G401 (cell line): ENCODE data around the gene PXDN. TPM values are rescaled to one million over a fixed set of nuclear protein-coding genes. Genes with fewer than 3 reads are reported as not detected.
"Not testable (repeated sequence)": the region's sequence is repeated elsewhere in the genome, so short reads cannot be mapped to it uniquely, and the experiment has no call there.

ENCODE experiments used
- DNase-seq: peaks from one replicate; pipeline ENCODE4 v3.0.0-alpha.2; 2015; ENCODE audit warnings: low spot score
- in situ Hi-C: cut with HindIII; loops from 2 replicates; pipeline ENCODE4 v1.10.0; 2016; ENCODE audit warnings: low sequenced_read_pairs, mixed read lengths
- total RNA-seq: library from RNA; depleted of rRNA; stranded (reverse); fragments of >200 nt; shearing (Covaris generic); gene quantifications from 2 replicates; pipeline ENCODE4 v1.2.3, GENCODE V29; 2014

Gene PXDN
- total RNA-seq, 1 experiment from 2014 or later, result 25.4 TPM

GRCh38 chr2:1731447-1731962, 12.8 kb downstream of the PXDN start:
- in situ Hi-C loops, result no loop called here

GRCh38 chr2:1730015-1730927, 14.0 kb downstream of the PXDN start:
- no peak for DNase-seq

More at GRCh38 chr2:1731447-1731962, 12.8 kb downstream of the PXDN start:
- no peak for DNase-seq

GRCh38 chr2:1729242-1729641, 15.1 kb downstream of the PXDN start:
- no peak for DNase-seq
- in situ Hi-C loops, result no loop called here

More at GRCh38 chr2:1730015-1730927, 14.0 kb downstream of the PXDN start:
- in situ Hi-C loops, result no loop called here

GRCh38 chr2:1728821-1729220, 15.5 kb downstream of the PXDN start:
- DNase-seq, result no peak
- in situ Hi-C loops, result no loop called here

- in situ Hi-C loops, result no loop called here
- no peak for DNase-seq
These were observed 16.4 kb downstream of the PXDN start for GRCh38 chr2:1727796-1728474.

DNA sequence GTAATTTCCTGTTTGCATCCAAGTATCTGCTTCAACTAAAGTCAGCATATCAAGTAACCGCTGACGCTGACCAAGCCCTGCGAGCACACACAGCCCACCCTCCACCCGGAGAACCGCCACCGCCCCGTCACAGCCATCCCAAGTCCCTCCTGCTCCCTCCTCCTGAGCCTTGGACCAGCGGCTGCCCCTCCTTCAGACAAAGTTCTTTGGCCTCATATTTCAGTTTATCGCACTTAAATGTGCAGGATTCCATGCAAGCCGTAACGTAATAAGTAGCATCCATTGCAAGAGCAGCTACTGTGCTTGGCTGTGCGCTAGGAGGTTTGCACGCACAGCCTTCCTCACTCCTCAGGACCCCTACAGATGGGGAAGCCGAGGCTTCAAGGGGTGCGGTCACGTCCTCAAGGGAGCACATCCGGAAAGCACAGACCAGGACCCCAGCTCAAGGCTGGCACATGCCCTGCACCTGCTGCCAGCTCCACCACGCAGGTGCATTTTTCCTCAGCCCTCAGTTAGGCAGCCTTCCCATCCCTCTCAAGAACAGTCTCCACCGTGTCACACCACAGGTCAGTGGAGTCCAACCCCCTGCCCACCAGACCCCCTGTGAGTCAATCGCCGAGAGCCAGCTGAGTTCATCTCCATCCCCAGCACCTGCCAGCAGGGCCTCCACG, 17.1 kb downstream of the PXDN start:
- in situ Hi-C loops, result no loop called here
- no peak for DNase-seq

GRCh38 chr2:1726558-1726957, 17.8 kb downstream of the PXDN start:
- DNase-seq, result no peak
- in situ Hi-C loops, result no loop called here

DNA sequence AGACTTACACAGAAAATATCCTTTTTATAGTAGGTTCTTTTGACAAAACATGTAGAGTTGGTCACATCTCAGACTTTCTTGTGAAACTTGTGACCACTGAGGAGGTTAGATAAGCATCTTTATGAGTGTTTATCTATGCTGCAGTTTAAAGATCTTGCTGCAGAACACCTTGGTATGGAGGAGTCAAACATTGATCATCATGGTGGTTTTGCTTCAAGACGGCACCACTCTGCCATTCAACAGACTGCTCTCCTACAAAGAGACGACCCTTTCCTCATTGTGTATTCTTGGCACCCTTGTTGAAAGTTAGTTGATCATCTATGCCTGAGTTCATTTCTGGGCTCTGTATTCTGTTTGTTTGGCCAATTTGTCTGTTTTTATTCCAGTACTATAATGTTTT, 20.0 kb downstream of the PXDN start:
- in situ Hi-C loops, DNase-seq: not testable (repeated sequence)

DNA sequence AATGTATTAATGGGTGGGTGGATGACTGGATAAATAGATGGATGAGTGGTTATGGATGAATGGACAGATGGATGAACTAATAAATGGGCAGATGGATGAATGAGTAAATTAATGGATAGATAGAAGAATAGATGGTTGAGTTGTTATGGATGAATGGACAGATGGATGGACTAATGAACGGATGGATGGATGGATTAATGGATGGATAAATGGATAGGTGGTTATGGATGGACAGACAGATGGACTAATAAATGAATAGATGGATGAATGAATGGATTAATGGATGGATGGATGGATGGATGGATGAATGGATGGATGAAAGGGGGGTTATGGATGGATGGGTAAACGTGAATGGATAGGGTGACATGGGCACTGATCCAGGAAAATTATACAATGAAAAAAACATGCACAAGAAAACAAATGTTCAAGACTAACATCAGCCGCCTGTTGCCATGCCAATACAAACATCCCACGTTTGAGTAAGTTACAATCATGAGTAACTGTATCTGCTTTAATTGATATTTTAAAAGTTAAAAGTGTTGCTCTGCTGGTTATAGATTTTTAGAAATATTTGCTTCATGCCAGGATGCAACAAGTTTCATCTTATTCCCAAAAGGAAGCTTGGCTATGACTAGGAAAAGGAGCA, 20.8 kb downstream of the PXDN start:
- no peak for DNase-seq
- in situ Hi-C loops, result no loop called here

GRCh38 chr2:1722692-1723091, 21.6 kb downstream of the PXDN start:
- in situ Hi-C loops, result no loop called here
- no peak for DNase-seq

GRCh38 chr2:1721706-1722646, 22.3 kb downstream of the PXDN start:
- DNase-seq, result no peak
- in situ Hi-C loops, result no loop called here

DNA sequence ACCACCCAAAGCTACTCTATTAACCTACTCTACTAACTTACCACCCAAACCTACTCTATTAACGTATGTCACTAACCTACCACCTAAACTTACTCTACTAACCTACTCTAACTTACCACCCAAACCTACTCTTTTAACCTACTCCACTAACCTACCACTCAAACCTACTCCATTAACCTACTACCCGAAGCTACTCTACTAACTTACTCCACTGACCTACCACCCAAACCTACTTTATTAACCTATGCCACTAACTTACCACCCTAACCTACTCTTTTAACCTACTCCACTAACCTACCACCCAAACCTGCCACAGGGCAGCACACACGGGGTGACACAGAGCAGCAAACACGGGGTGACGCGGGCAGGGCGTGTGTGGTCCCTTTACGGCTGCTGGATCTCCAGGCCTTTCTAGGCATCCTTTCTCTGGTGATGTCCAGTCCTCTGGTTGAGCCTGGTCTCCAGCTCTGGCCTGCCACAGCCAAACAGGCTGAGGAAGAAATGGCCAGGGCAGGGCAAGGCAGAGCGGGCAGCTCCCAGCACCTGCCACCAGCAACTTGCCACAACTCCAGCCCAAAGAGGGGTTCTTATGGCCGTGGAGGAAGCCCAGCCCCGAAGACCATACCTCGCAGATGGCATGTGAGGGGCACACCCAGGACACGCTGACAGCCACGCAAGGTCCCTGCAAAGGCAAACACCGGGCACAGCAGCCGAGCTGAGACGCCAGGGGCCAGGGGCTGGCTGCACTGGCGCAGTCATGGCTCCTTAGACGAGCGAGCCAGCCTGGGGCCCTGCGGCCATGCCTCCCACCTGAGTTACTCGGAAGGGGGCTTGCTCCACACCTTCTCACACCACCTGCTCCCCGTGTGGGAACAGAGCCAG, 25.7 kb downstream of the PXDN start:
- DNase-seq, result no peak
- in situ Hi-C loops, result no loop called here

- in situ Hi-C loops, result no loop called here
- DNase-seq, result no peak
These were observed 27.2 kb downstream of the PXDN start for GRCh38 chr2:1717113-1717512.

GRCh38 chr2:1716441-1716840, 27.9 kb downstream of the PXDN start:
- in situ Hi-C loops, result no loop called here
- DNase-seq, result no peak

- DNase-seq, in situ Hi-C loops: not testable (repeated sequence)
These were observed 28.4 kb downstream of the PXDN start for GRCh38 chr2:1716014-1716305.

GRCh38 chr2:1715184-1716013, 28.9 kb downstream of the PXDN start:
- DNase-seq, result no peak
- in situ Hi-C loops, result no loop called here
